Astrocyte of the spinal cord (primary cell): ENCODE data around the gene R3HCC1L.

ENCODE experiments used
- DNase-seq: peaks from one replicate; pipeline ENCODE4 v3.0.0; 2011; ENCODE audit warnings: low read depth, low spot score
- H3K4me3 ChIP-seq: 2 replicates; pipeline ENCODE4 v1.5.1; 2011; ENCODE audit warnings: low read depth, mild to moderate bottlenecking, low read length, moderate library complexity
- CTCF ChIP-seq: IDR thresholded peaks from 2 replicates; pipeline ENCODE4 v1.5.1; 2012; ENCODE audit warnings: low read depth, mild to moderate bottlenecking, low read length, inconsistent platforms
- in situ Hi-C: cut with HindIII; loops from 2 replicates; pipeline ENCODE4 v1.10.0; 2017; ENCODE audit warnings: low sequenced_read_pairs

Gene R3HCC1L

GRCh38 chr10:98134431-98135221, at the start of gene R3HCC1L:
TSS of gene R3HCC1L (plus strand) at chr10:98134657. CDS start at chr10:98208115, 73,458 bp downstream.
- peak; percentile 88 for DNase-seq
- TF ChIP-seq CTCF: no peak
- in situ Hi-C loops: no loop called here
- peak within 1 kb of the TSS; percentile 95 for H3K4me3 ChIP-seq

- in situ Hi-C loops: no loop called here
- TF ChIP-seq CTCF: no peak
Observed at GRCh38 chr10:98085238-98085637, 49.2 kb upstream of the R3HCC1L start.

GRCh38 chr10:98086837-98087708, 47.4 kb upstream of the R3HCC1L start:
- no peak for DNase-seq

More at GRCh38 chr10:98085238-98085637, 49.2 kb upstream of the R3HCC1L start:
- no peak overlapping the region for H3K4me3 ChIP-seq
- no peak for DNase-seq

GRCh38 chr10:98088186-98088971, 46.1 kb upstream of the R3HCC1L start:
- DNase-seq: no peak
- TF ChIP-seq CTCF: no peak
- in situ Hi-C loops: no loop called here
- no peak overlapping the region for H3K4me3 ChIP-seq

More at GRCh38 chr10:98086837-98087708, 47.4 kb upstream of the R3HCC1L start:
- in situ Hi-C loops: no loop called here
- H3K4me3 ChIP-seq: no peak overlapping the region
- TF ChIP-seq CTCF: no peak

GRCh38 chr10:98090822-98091221, 43.6 kb upstream of the R3HCC1L start:
- no peak overlapping the region for H3K4me3 ChIP-seq
- no peak for TF ChIP-seq CTCF
- no peak for DNase-seq
- in situ Hi-C loops: no loop called here

- no peak for DNase-seq
- in situ Hi-C loops: no loop called here
- no peak for TF ChIP-seq CTCF
- H3K4me3 ChIP-seq: no peak overlapping the region
Observed at GRCh38 chr10:98096316-98096715, 38.1 kb upstream of the R3HCC1L start.
